GM23338 (cell line): ENCODE results near the gene ALS2. TPM values are rescaled to one million over a fixed set of nuclear protein-coding genes. Genes with fewer than 3 reads are reported as not detected.

Experiments used
- ETS1 ChIP-seq: IDR thresholded peaks from 2 replicates; pipeline ENCODE4 v1.6.1; 2016; ENCODE audit warnings: antibody characterized with exemption
- EZH2 ChIP-seq: fragments of 200-600 bp; sonication (generic); IDR thresholded peaks from one replicate; pipeline ENCODE4 v1.8.0; 2017; ENCODE audit warnings: antibody characterized with exemption, mild to moderate bottlenecking, low read depth; ENCODE audit not compliant: unreplicated experiment
- EZH2phosphoT487 ChIP-seq: fragments of 200-600 bp; sonication (generic); IDR thresholded peaks from one replicate; pipeline ENCODE4 v1.8.1; 2018; ENCODE audit warnings: antibody characterized with exemption; ENCODE audit not compliant: unreplicated experiment
- NANOG ChIP-seq: IDR thresholded peaks from 2 replicates; pipeline ENCODE4 v1.6.1; 2016; ENCODE audit warnings: antibody characterized with exemption, borderline replicate concordance
- REST ChIP-seq: IDR thresholded peaks from one replicate; pipeline ENCODE4 v1.6.1; 2018; ENCODE audit warnings: antibody characterized with exemption; ENCODE audit not compliant: unreplicated experiment
- STAT1 ChIP-seq: IDR thresholded peaks from one replicate; pipeline ENCODE4 v1.6.1; 2016; ENCODE audit warnings: antibody characterized with exemption; ENCODE audit not compliant: unreplicated experiment
- ZNF114 ChIP-seq: fragments of 250-450 bp; sonication (Bioruptor Pico); IDR thresholded peaks from 2 replicates; pipeline ENCODE4 v1.5.0; 2020; ENCODE audit warnings: mild to moderate bottlenecking, moderate library complexity
- ZNF331 ChIP-seq: fragments of 250-450 bp; sonication (Bioruptor Pico); IDR thresholded peaks from 2 replicates; pipeline ENCODE4 v1.5.0; 2020; ENCODE audit warnings: low read depth, mild to moderate bottlenecking, moderate library complexity
- ZNF462 ChIP-seq: fragments of 250-450 bp; sonication (Bioruptor Pico); IDR thresholded peaks from 2 replicates; pipeline ENCODE4 v1.5.0; 2020; ENCODE audit warnings: mild to moderate bottlenecking, moderate library complexity
- polyA plus RNA-seq: library from polyadenylated mRNA; unstranded; fragments of >200 nt; fragmentation: Nextera tagmentation; extraction: Ambion mirVana; gene quantifications from 2 replicates; pipeline ENCODE4 v1.2.1, GENCODE V29; 2016
- total RNA-seq: library from RNA; depleted of rRNA; stranded (reverse); fragments of >200 nt; shearing (Covaris generic); gene quantifications from 2 replicates; pipeline ENCODE4 v1.2.3, GENCODE V29; 2014

The ALS2 gene
- total and polyA plus RNA-seq, 2 experiments from 2014 or later: 9.6 to 43.3 TPM

GRCh38 chr2:201789395-201789794 lies 8.7 kb upstream of the ALS2 start (continued):
- TF ChIP-seq ZNF462 (CRISPR knock-in tag) (no peak), EZH2 (no peak), NANOG (no peak), ZNF331 (CRISPR knock-in tag) (no peak), EZH2phosphoT487 (no peak), REST (no peak), ETS1 (no peak), STAT1 (no peak), ZNF114 (no peak)
